Heart right ventricle (tissue), 16 donors: ENCODE data around the gene SPAG8. TPM values are rescaled to one million over a fixed set of nuclear protein-coding genes. Genes with fewer than 3 reads are reported as not detected.
A peak's percentile ranks its signal among the peaks of the same experiment; 100 is the strongest.

Experiments used
- ATAC-seq, 8 donors: fragments of 200-7000 bp; cut with Tn5 transposase; one replicate each; pipeline ENCODE4 v1.9.1; 2020; ENCODE audit warnings: mild to moderate bottlenecking in 8 of 8, moderate library complexity in 8 of 8, moderate number of reproducible peaks in 1 of 8
- DNase-seq, 2 donors: peaks; one replicate each; pipeline ENCODE4 v3.0.0-alpha.2; 2020
- H3K27ac ChIP-seq, 10 donors: fragments of 200-600 bp; sonication (generic) in 2 of 10; one replicate each; pipeline versions ENCODE4 v1.5.0 to v1.8.0; 2020 to 2022; ENCODE audit warnings: mild to moderate bottlenecking in 3 of 10
- H3K27me3 ChIP-seq, 7 donors: fragments of 200-600 bp; one replicate each; pipeline ENCODE4 v1.8.0; 2021 to 2022; ENCODE audit warnings: mild to moderate bottlenecking in 2 of 7
- H3K36me3 ChIP-seq, 9 donors: fragments of 200-600 bp; sonication (generic) in 1 of 9; one replicate each; pipeline versions ENCODE4 v1.5.0 to v1.8.0; 2020 to 2022; ENCODE audit warnings: mild to moderate bottlenecking in 2 of 9
- H3K4me1 ChIP-seq, 9 donors: fragments of 200-600 bp; sonication (generic) in 1 of 9; one replicate each; pipeline versions ENCODE4 v1.5.0 to v1.8.0; 2020 to 2022; ENCODE audit warnings: mild to moderate bottlenecking in 4 of 9
- H3K4me3 ChIP-seq, 10 donors: fragments of 200-600 bp; sonication (generic) in 2 of 10; one replicate each; pipeline versions ENCODE4 v1.5.0 to v1.8.0; 2020 to 2022; ENCODE audit warnings: mild to moderate bottlenecking in 7 of 10, moderate library complexity in 2 of 10
- H3K9me3 ChIP-seq, 11 donors: fragments of 200-600 bp in 10 of 11; sonication (generic) in 2 of 11; one replicate each; pipeline versions ENCODE4 v1.5.0 to v1.8.0; 2013 to 2022; ENCODE audit warnings: mild to moderate bottlenecking in 2 of 11, control low read depth in 1 of 11, moderate library complexity in 1 of 11
- WGBS, 2 donors: extraction: QIAGEN DNeasy Blood & Tissue Kit; methylation state at CpG; one replicate each; pipeline ENCODE4 v1.1.7; 2013; ENCODE audit warnings: inconsistent platforms in 1 of 2; 5-methylcytosine and 5-hydroxymethylcytosine counted together
- intact Hi-C, 10 donors: fragments of 100-400 bp; cut with DNase I; formaldehyde crosslinking; loops; one replicate each; pipeline versions ENCODE4 v1.11.1 to v1.14.2; 2022
- polyA plus RNA-seq, 2 donors: library from polyadenylated mRNA; stranded (reverse); fragments of 200-250 nt; gene quantifications; one replicate each; pipeline ENCODE4 v1.2.3, GENCODE V29; 2013
- total RNA-seq, 10 donors: library from RNA; stranded (reverse); fragmentation: NEBNext Ultra II Directional in 3 of 10; extraction: Animal tissue kit (Norgen Biotek cat#: 25700) in 3 of 10; gene quantifications; one replicate each; pipeline versions ENCODE4 v1.2.1 to v1.2.4, GENCODE V29; 2021 to 2023
- TF ChIP-seq, protein P1 (sequence below), 9 donors: fragments of 200-600 bp; sonication (generic) in 2 of 9; IDR thresholded peaks; one replicate each; pipeline versions ENCODE4 v1.5.0 to v1.8.0; 2021 to 2022; ENCODE audit warnings: antibody characterized with exemption in 9 of 9, mild to moderate bottlenecking in 5 of 9, moderate library complexity in 1 of 9
- donor health status: Arrhythmogenic right ventricular cardiomyopathy.
- donor health status: ischemic (EF 13 %, LVEDD 7.1; RV severe dilation, severe dysfunction).
- donor health status: healthy with polysubstance abuse.
- donor health status: DM: no; HTN: yes; CAD: no.
- donor health status: DM: no; HTN: no; CAD: no.
- donor health status: ischemic (EF 25% LVEDD 6.9; RV normal size, moderate dysfunction).
- donor health status: ischemic (EF 25% LVEDD 5.7; RV mildly dilated, moderate dysfunction).
- donor health status: healthy.
- donor health status: DM: yes; HTN: yes; CAD: no.
- donor health status: Ischemic cardiomyopathy.
- donor health status: ischemic (EF 35%, LVEDD 5.7; RV mildly dilated, moderate dysfunction).
- donor health status: nonischemic (EF 11% LVEDD 7.7; RV severe dilation, severe dysfunction).
- donor health status: DM: yes; HTN: yes; CAD: no.
- donor health status: PGD.
- donor health status: ischemic (EF 29% LVEDD 5.4; RV normal size, mild dysfunction).
- donor health status: nonischemic (EF 23%, LVEDD 6.1; RV moderate dilation, normal function).

Gene SPAG8
- total and polyA plus RNA-seq, 12 donors = 0.84 to 6.0 (median 2.9) TPM

DNA sequence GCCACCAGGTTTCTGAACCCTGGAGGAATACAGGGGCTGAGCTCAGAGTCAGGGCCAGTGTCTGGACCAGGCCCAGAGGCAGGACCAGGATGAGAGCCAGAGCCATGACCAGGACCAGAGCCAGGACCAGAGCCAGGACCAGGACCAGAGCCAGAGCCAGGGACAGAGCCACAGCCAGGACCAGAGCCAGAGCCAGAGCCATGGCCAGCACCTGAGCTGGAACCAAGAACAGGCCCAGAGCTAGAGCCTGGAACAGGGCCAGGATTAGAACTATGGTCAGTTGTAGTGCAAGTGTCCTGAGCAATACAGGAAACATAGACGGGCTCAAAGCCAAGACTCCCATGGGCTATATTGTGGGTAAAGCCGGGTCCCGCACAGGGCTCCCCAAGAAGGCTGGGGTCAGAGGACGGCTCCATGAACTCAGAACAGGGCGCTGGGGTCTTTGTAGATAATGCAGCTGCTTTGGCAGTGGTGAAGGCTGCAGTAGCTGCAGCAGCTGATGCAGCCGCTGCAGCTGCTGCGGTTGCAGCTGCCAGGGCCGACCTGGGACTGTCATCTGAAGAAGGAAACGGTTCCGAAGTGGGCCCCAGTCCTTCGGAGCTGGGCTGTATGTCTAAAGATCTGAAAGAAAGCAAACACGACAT is 559 bp downstream of the SPAG8 start:
- peak; percentile 39 to 45 for DNase-seq
- no peaks in the 10 kb centered on the region for H3K9me3 ChIP-seq
- peaks cover 0 to 39% (median 12%) of the 10 kb centered on the region in 9 donors for H3K36me3 ChIP-seq
- intact Hi-C loops = loop anchor here in 4 of 10 donors (2.0 to 10.0 kb wide), 5 partner anchors 21 to 157 kb away; partner anchors contain the start of genes CCDC107 (in 3 of the 4), RMRP (in 3 of the 4), SIT1 (in 2 of the 4) and CREB3 (in 1 of the 4)
- peaks cover 0 to 43% (median 35%) of the 10 kb centered on the region in 9 donors for H3K4me1 ChIP-seq
- H3K27ac ChIP-seq = peak overlapping the region; percentile 25 to 99 (median 84)
- H3K4me3 ChIP-seq = peak overlapping the region; percentile 29 to 82 (median 58)
- TF ChIP-seq, protein P1, sequence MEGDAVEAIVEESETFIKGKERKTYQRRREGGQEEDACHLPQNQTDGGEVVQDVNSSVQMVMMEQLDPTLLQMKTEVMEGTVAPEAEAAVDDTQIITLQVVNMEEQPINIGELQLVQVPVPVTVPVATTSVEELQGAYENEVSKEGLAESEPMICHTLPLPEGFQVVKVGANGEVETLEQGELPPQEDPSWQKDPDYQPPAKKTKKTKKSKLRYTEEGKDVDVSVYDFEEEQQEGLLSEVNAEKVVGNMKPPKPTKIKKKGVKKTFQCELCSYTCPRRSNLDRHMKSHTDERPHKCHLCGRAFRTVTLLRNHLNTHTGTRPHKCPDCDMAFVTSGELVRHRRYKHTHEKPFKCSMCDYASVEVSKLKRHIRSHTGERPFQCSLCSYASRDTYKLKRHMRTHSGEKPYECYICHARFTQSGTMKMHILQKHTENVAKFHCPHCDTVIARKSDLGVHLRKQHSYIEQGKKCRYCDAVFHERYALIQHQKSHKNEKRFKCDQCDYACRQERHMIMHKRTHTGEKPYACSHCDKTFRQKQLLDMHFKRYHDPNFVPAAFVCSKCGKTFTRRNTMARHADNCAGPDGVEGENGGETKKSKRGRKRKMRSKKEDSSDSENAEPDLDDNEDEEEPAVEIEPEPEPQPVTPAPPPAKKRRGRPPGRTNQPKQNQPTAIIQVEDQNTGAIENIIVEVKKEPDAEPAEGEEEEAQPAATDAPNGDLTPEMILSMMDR (IDR thresholded peaks at IDR 0.05) = no peak
- peak in 2 of 8 donors; percentile 4 to 11 for ATAC-seq
- 6 to 19% methylated on average over 12 of the region's 12 CpGs for WGBS, 2 donors
- no peaks in the 10 kb centered on the region for H3K27me3 ChIP-seq

DNA sequence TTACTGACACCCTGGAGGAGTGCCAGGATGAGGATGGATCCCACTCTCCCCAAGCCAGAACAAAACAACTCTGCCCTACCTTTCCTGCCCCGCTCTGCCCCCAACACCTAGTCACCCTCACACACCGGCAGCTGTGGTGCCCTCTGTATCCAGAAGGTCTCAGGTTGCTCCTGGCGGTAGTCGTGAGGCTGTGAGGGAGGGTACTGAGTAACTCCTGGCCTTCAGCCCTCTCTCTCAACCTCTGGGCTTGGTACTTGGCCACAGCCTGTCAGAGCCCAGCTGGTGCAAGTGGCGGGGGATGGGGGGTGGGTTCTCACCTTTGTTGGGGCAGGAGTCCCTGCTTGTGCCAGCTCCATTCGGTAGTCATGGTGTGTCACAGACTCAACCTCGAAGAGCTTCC is 1.9 kb downstream of the SPAG8 start:
- DNase-seq = no peak
- H3K4me3 ChIP-seq = no peak overlapping the region
- H3K27ac ChIP-seq = no peak overlapping the region
- H3K36me3 ChIP-seq = peaks cover 0 to 53% (median 17%) of the 10 kb centered on the region in 9 donors
- H3K4me1 ChIP-seq = peaks cover 0 to 36% (median 30%) of the 10 kb centered on the region in 9 donors
- TF ChIP-seq, protein P1 (IDR thresholded peaks at IDR 0.05) = no peak
- H3K27me3 ChIP-seq = no peaks in the 10 kb centered on the region
- H3K9me3 ChIP-seq = no peaks in the 10 kb centered on the region
- WGBS, 2 donors = 92 to 94% methylated on average over 7 of the region's 7 CpGs
- ATAC-seq = no peak
- intact Hi-C loops = loop anchor here in 4 of 10 donors (5.0 to 10.0 kb wide), 4 partner anchors 53 to 155 kb away; partner anchors contain the start of genes CCDC107 (in 3 of the 4), RMRP (in 3 of the 4), SIT1 (in 2 of the 4) and CREB3 (in 1 of the 4)

DNA sequence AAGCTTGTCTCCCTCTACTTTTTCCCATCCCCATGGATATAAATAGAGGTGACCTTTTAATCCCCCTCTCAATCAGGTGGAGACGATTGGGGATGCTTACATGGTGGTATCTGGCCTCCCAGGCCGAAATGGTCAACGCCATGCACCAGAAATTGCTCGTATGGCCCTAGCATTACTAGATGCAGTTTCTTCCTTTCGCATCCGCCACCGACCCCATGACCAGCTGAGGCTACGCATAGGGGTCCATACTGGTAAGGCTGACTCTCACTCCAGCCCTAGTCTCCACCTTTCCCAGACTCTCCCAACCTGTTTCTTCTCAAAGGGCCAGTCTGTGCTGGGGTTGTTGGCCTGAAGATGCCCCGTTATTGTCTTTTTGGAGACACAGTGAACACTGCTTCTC is 3.6 kb downstream of the SPAG8 start:
- Histone ChIP-seq H3K4me1 (peaks cover 0 to 25% (median 20%) of the 10 kb centered on the region in 9 donors), H3K36me3 (peaks cover 0 to 62% (median 17%) of the 10 kb centered on the region in 9 donors), H3K9me3 (no peaks in the 10 kb centered on the region), H3K27ac (no peak overlapping the region), H3K27me3 (no peaks in the 10 kb centered on the region), H3K4me3 (no peak overlapping the region)
- no peak for DNase-seq
- 91 to 94% methylated on average over 9 of the region's 9 CpGs for WGBS, 2 donors
- ATAC-seq = no peak
- TF ChIP-seq, protein P1 (IDR thresholded peaks at IDR 0.05) = no peak
- intact Hi-C loops = no loop called here

DNA sequence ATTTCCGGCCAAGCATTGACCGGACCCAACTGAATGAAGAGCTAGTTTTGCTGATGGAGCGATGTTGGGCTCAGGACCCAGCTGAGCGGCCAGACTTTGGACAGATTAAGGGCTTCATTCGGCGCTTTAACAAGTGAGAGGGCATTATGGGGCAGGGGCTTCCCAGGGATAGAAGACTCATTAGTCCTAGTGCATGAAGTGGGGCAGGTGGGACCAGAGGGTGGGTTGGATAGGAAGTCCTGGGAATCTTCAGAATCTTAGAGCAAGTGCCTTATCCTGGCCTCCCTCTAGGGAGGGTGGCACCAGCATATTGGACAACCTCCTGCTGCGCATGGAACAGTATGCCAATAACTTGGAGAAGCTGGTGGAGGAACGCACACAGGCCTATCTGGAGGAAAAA is 6.0 kb downstream of the SPAG8 start:
- intact Hi-C loops = no loop called here
- ATAC-seq (no peak), DNase-seq (no peak)
- Histone ChIP-seq H3K4me1 (peaks cover 0 to 4% (median 2%) of the 10 kb centered on the region in 9 donors), H3K27ac (no peak overlapping the region), H3K27me3 (no peaks in the 10 kb centered on the region), H3K9me3 (no peaks in the 10 kb centered on the region), H3K36me3 (peaks cover 0 to 84% (median 20%) of the 10 kb centered on the region in 9 donors), H3K4me3 (no peak overlapping the region)
- TF ChIP-seq, protein P1 (IDR thresholded peaks at IDR 0.05) = no peak
- 98% methylated on average over 8 of the region's 8 CpGs for WGBS, 2 donors
